Endothelial cell of umbilical vein (primary cell): Measurements from ENCODE around the gene TRPM5.

Source experiments
- CTCF ChIP-seq, 2 donors: IDR thresholded peaks; 1 replicate in 1 of 2; 2 replicates in 1 of 2; pipeline ENCODE4 v1.5.1; 2011; ENCODE audit warnings: low read length in 2 of 2, mild to moderate bottlenecking in 2 of 2, moderate library complexity in 2 of 2, control low read depth in 1 of 2, inconsistent platforms in 1 of 2, low read depth in 1 of 2; ENCODE audit not compliant: insufficient read depth in 1 of 2; ENCODE audit errors: extremely low read depth in 1 of 2
- EZH2 ChIP-seq: IDR thresholded peaks from 2 replicates; pipeline ENCODE4 v1.6.1; 2012; ENCODE audit warnings: borderline replicate concordance, low read depth, mild to moderate bottlenecking, moderate library complexity, low read length, inconsistent platforms; ENCODE audit not compliant: severe bottlenecking
- GATA2 ChIP-seq: IDR thresholded peaks from 2 replicates; pipeline ENCODE4 v1.7.0; 2011; ENCODE audit warnings: low read depth, mild to moderate bottlenecking, moderate library complexity, mixed read lengths, low read length; ENCODE audit not compliant: insufficient read length, insufficient read depth
- JUN ChIP-seq: IDR thresholded peaks from 2 replicates; pipeline ENCODE4 v1.6.1; 2011; ENCODE audit warnings: borderline replicate concordance, low read depth; ENCODE audit not compliant: insufficient read length, insufficient read depth
- MAX ChIP-seq: IDR thresholded peaks from 2 replicates; pipeline ENCODE4 v1.6.1; 2011; ENCODE audit not compliant: insufficient read depth, insufficient read length
- MYC ChIP-seq: IDR thresholded peaks from one replicate; pipeline ENCODE4 v1.6.1; 2011; ENCODE audit warnings: mild to moderate bottlenecking, low read depth, low read length
- POLR2A ChIP-seq: IDR thresholded peaks from 2 replicates; pipeline ENCODE4 v1.6.1; 2012; ENCODE audit warnings: low read depth, mild to moderate bottlenecking, control low read depth, low read length
- POLR2AphosphoS5 ChIP-seq: IDR thresholded peaks from 2 replicates; pipeline ENCODE4 v1.6.1; 2012; ENCODE audit warnings: low read depth, mild to moderate bottlenecking, control low read depth, low read length, moderate library complexity; ENCODE audit not compliant: insufficient read depth

GRCh38 chr11:2425506-2425905 is 18.8 kb downstream of the TRPM5 start:
- no peak for TF ChIP-seq CTCF (IDR thresholded peaks at IDR 0.05; ENCODE audit: extremely low read depth in 1 of 2, insufficient read depth in 1 of 2, low read depth in 1 of 2, low read length in 2 of 2)
- TF ChIP-seq POLR2AphosphoS5 = no peak
- TF ChIP-seq POLR2A = no peak
- no peak for TF ChIP-seq EZH2
- TF ChIP-seq GATA2 = no peak
- TF ChIP-seq MAX = no peak
- no peak for TF ChIP-seq MYC
- TF ChIP-seq JUN = no peak
